ENCODE data around the gene CPS1. TPM values are rescaled to one million over a fixed set of nuclear protein-coding genes. Genes with fewer than 3 reads are reported as not detected.

The CPS1 gene
- total RNA-seq, 1 experiment from 2014 or later = 14.2 TPM

DNA sequence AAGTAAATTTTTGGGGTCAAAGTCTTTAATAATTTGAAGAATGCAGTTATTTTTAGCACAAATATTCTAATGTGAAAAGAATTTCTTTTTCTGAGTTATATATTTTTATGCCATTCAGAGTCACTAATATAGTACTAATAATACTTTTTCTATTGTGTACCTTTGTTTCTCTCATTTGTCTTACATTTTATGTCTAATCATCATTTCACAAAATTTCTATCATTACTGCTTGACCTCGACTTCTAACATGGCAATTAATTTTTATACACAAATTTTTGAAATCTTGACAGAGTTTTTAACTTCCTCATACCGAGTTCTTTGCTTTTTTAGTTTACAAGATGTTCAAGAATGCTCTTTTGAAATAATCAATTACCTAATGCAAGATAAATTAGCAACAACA, 8.4 kb upstream of the CPS1 start:
- TF ChIP-seq, protein P1, sequence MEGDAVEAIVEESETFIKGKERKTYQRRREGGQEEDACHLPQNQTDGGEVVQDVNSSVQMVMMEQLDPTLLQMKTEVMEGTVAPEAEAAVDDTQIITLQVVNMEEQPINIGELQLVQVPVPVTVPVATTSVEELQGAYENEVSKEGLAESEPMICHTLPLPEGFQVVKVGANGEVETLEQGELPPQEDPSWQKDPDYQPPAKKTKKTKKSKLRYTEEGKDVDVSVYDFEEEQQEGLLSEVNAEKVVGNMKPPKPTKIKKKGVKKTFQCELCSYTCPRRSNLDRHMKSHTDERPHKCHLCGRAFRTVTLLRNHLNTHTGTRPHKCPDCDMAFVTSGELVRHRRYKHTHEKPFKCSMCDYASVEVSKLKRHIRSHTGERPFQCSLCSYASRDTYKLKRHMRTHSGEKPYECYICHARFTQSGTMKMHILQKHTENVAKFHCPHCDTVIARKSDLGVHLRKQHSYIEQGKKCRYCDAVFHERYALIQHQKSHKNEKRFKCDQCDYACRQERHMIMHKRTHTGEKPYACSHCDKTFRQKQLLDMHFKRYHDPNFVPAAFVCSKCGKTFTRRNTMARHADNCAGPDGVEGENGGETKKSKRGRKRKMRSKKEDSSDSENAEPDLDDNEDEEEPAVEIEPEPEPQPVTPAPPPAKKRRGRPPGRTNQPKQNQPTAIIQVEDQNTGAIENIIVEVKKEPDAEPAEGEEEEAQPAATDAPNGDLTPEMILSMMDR (conservative IDR thresholded peaks at IDR 0.05) = no peak
- H2BK15ac ChIP-seq (ENCODE audit: low read depth, low read length) = no peak overlapping the region
- no peak overlapping the region for H4K8ac ChIP-seq (replicated peaks; ENCODE audit: insufficient read length, low read depth, low read length)
- H2BK20ac ChIP-seq (ENCODE audit: low read depth, low read length, poor library complexity, severe bottlenecking) = no peak overlapping the region
- H3K4me1 Mint-ChIP-seq = peaks cover 15% of the 10 kb centered on the region in 2 experiments
- H3K79me1 ChIP-seq (ENCODE audit: insufficient read depth, low read depth, low read length, poor library complexity, severe bottlenecking) = no peaks in the 10 kb centered on the region
- no peak for DNase-seq
- H3K14ac ChIP-seq (ENCODE audit: insufficient read depth, low read length) = no peak overlapping the region
- no peak overlapping the region for H3K56ac ChIP-seq (ENCODE audit: insufficient read length, low read depth, low read length)
- peaks cover 2% of the 10 kb centered on the region; the same call in 1 of the 2 replicates for H3K4me1 ChIP-seq (ENCODE audit: insufficient read depth, low read length)
- H3K36me3 Mint-ChIP-seq (ENCODE audit: insufficient read depth in 1 of 3, low read depth in 3 of 3) = no peaks in the 10 kb centered on the region
- H3K23me2 ChIP-seq (ENCODE audit: insufficient read length, low read depth, low read length, poor library complexity, severe bottlenecking) = no peaks in the 10 kb centered on the region
- no peak overlapping the region for H3K23ac ChIP-seq (ENCODE audit: insufficient read length, low read depth, low read length)
- no peak overlapping the region for H3K4ac ChIP-seq (ENCODE audit: low read depth, low read length)
- no peak overlapping the region for H3K4me3 Mint-ChIP-seq
- H4K91ac ChIP-seq (ENCODE audit: insufficient read length, low read depth, low read length) = no peak overlapping the region
- H2BK12ac ChIP-seq (ENCODE audit: insufficient read length, low read depth, low read length) = no peak overlapping the region
- H2BK5ac ChIP-seq (ENCODE audit: insufficient read length, low read length) = no peak overlapping the region
- no peak overlapping the region for H3K4me2 ChIP-seq (ENCODE audit: insufficient read depth, insufficient read length, low read length)
- H4K5ac ChIP-seq (ENCODE audit: insufficient read length, low read depth, low read length) = no peak overlapping the region
- H3K79me2 ChIP-seq (ENCODE audit: insufficient read depth, low read length) = no peaks in the 10 kb centered on the region
- H3K27me3 Mint-ChIP-seq (ENCODE audit: low read depth) = no peaks in the 10 kb centered on the region
- no peak overlapping the region for H3K9ac ChIP-seq (ENCODE audit: extremely low read depth, insufficient read length, low read length)
- no peak overlapping the region for H3K27ac ChIP-seq (ENCODE audit: insufficient read length, low read depth, low read length)
- H3K18ac ChIP-seq (ENCODE audit: insufficient read length, low read depth, low read length) = no peak overlapping the region
- H3K27me3 ChIP-seq (ENCODE audit: insufficient read depth, low read length) = no peaks in the 10 kb centered on the region
- no peaks in the 10 kb centered on the region for H4K20me1 ChIP-seq (ENCODE audit: control insufficient read depth, insufficient read depth, insufficient read length)
- H2AK5ac ChIP-seq (ENCODE audit: insufficient read length, low read length) = no peak overlapping the region
- H3K9me3 Mint-ChIP-seq = no peaks in the 10 kb centered on the region
- no peaks in the 10 kb centered on the region for H3K9me3 ChIP-seq (ENCODE audit: control insufficient read depth, low read depth, low read length)
- no peak overlapping the region for H3T11ph ChIP-seq (ENCODE audit: low read length)
- no CpG with 5 or more reads among the region's 2 CpGs for WGBS (ENCODE audit: extremely low coverage, insufficient read length, low lambda C conversion rate)
- peak overlapping the region in 1 of 3 experiments; percentile 67; a peak in 1 of 7 replicates for H3K27ac Mint-ChIP-seq
- no peak overlapping the region for H2AFZ ChIP-seq (ENCODE audit: low read length)
- no peak overlapping the region for H2BK120ac ChIP-seq (ENCODE audit: low read depth, low read length, poor library complexity, severe bottlenecking)

Measured in H9 (cell line).